Breast epithelium (tissue), 3 donors: ENCODE measurements around the gene EIF4A2.

Experiments used
- CTCF ChIP-seq, 3 donors: fragments of 450-650 bp; IDR thresholded peaks; one replicate each; pipeline ENCODE4 v1.5.1; 2016 to 2017; ENCODE audit warnings: antibody characterized with exemption in 3 of 3, mild to moderate bottlenecking in 3 of 3, moderate library complexity in 3 of 3
- POLR2A ChIP-seq: fragments of 450-650 bp; IDR thresholded peaks from one replicate; pipeline ENCODE4 v1.6.1; 2016; ENCODE audit warnings: antibody characterized with exemption, mild to moderate bottlenecking, moderate library complexity
- POLR2AphosphoS5 ChIP-seq, 3 donors: sonication (generic); formaldehyde crosslinking; IDR thresholded peaks; one replicate each; pipeline ENCODE4 v1.6.1; 2017; ENCODE audit warnings: antibody characterized with exemption in 3 of 3

- no peak for TF ChIP-seq POLR2A
- no peak for TF ChIP-seq CTCF (IDR thresholded peaks at IDR 0.05)
- TF ChIP-seq POLR2AphosphoS5 (IDR thresholded peaks at IDR 0.05) = no peak
Measured at GRCh38 chr3:186772701-186773417, 10.5 kb upstream of the EIF4A2 start.
